Esophagus muscularis mucosa (tissue), 3 donors: Measurements from ENCODE around the gene FAM135A.

Experiments used
- CTCF ChIP-seq, 3 experiments: fragments of 200-600 bp in 2 of 3; fragments of 450-650 bp in 1 of 3; sonication (generic) in 2 of 3; IDR thresholded peaks; one replicate each; pipeline ENCODE4 v1.5.1; 2017 to 2019; ENCODE audit warnings: antibody characterized with exemption in 3 of 3, mild to moderate bottlenecking in 2 of 3, moderate library complexity in 1 of 3
- POLR2A ChIP-seq: fragments of 450-650 bp; IDR thresholded peaks from one replicate; pipeline ENCODE4 v1.6.1; 2017; ENCODE audit warnings: antibody characterized with exemption, moderate library complexity, mild to moderate bottlenecking, low read depth
- POLR2AphosphoS5 ChIP-seq, 2 donors: sonication (generic); formaldehyde crosslinking; IDR thresholded peaks; one replicate each; pipeline ENCODE4 v1.6.1; 2017; ENCODE audit warnings: antibody characterized with exemption in 2 of 2

- TF ChIP-seq CTCF (IDR thresholded peaks at IDR 0.05) (no peak), POLR2A (no peak), POLR2AphosphoS5 (IDR thresholded peaks at IDR 0.05) (no peak)
These were observed 113.9 kb downstream of the FAM135A start for GRCh38 chr6:70527071-70527737.
